Liver (tissue), 9 donors: Measurements from ENCODE around the gene MTRF1. TPM values are rescaled to one million over a fixed set of nuclear protein-coding genes. Genes with fewer than 3 reads are reported as not detected.

Experiments used
- DNase-seq: peaks from one replicate; pipeline ENCODE4 v3.0.0-alpha.2; 2017; ENCODE audit warnings: low spot score
- H3K27ac ChIP-seq, 2 donors: one replicate each; pipeline ENCODE4 v1.7.0; 2013; ENCODE audit warnings: inconsistent platforms in 2 of 2, low read length in 2 of 2, control low read depth in 1 of 2, low read depth in 1 of 2, mild to moderate bottlenecking in 1 of 2
- H3K27me3 ChIP-seq, 4 donors: one replicate each; pipeline versions ENCODE4 v1.6.1 to v1.7.0; 2013; ENCODE audit warnings: low read length in 3 of 4, inconsistent platforms in 1 of 4, mild to moderate bottlenecking in 1 of 4, moderate library complexity in 1 of 4; ENCODE audit not compliant: control insufficient read depth in 4 of 4, insufficient read depth in 4 of 4
- H3K36me3 ChIP-seq, 4 donors: one replicate each; pipeline versions ENCODE4 v1.6.1 to v1.7.0; 2013; ENCODE audit warnings: low read length in 3 of 4, mild to moderate bottlenecking in 3 of 4, low read depth in 1 of 4, moderate library complexity in 1 of 4; ENCODE audit not compliant: control insufficient read depth in 4 of 4, insufficient read depth in 3 of 4
- H3K4me1 ChIP-seq, 4 donors: one replicate each; pipeline versions ENCODE4 v1.6.1 to v1.7.0; 2013; ENCODE audit warnings: low read length in 3 of 4, mild to moderate bottlenecking in 3 of 4, moderate library complexity in 1 of 4; ENCODE audit not compliant: control insufficient read depth in 4 of 4, insufficient read depth in 4 of 4
- H3K4me3 ChIP-seq, 3 donors: one replicate each; pipeline versions ENCODE4 v1.6.1 to v1.7.0; 2013; ENCODE audit warnings: low read length in 3 of 3, control low read depth in 1 of 3, low read depth in 1 of 3, mild to moderate bottlenecking in 1 of 3
- H3K9ac ChIP-seq, 2 donors: one replicate each; pipeline ENCODE4 v1.7.0; 2013; ENCODE audit warnings: low read length in 2 of 2, mild to moderate bottlenecking in 2 of 2, moderate library complexity in 2 of 2, control low read depth in 1 of 2, low read depth in 1 of 2
- H3K9me3 ChIP-seq, 4 donors: one replicate each; pipeline versions ENCODE4 v1.6.1 to v1.7.0; 2013; ENCODE audit warnings: low read length in 3 of 4; ENCODE audit not compliant: control insufficient read depth in 4 of 4
- ATF3 ChIP-seq: IDR thresholded peaks from 2 replicates; pipeline ENCODE4 v1.6.1; 2016; ENCODE audit warnings: antibody characterized with exemption
- CTCF ChIP-seq: fragments of 150-350 bp; IDR thresholded peaks from 2 replicates; pipeline ENCODE4 v1.5.1; 2017; ENCODE audit warnings: improper control_type of control experiment, low read depth, low read length; ENCODE audit not compliant: missing input control
- EGR1 ChIP-seq, 2 donors: IDR thresholded peaks; 2 replicates each; pipeline ENCODE4 v1.6.1; 2016 to 2018; ENCODE audit warnings: antibody characterized with exemption in 2 of 2, low read depth in 2 of 2
- FOXA1 ChIP-seq: IDR thresholded peaks from 2 replicates; pipeline ENCODE4 v1.6.1; 2016; ENCODE audit warnings: antibody characterized with exemption
- FOXA2 ChIP-seq: IDR thresholded peaks from 2 replicates; pipeline ENCODE4 v1.6.1; 2016; ENCODE audit warnings: antibody characterized with exemption
- GABPA ChIP-seq, 2 donors: IDR thresholded peaks in 1 of 2; conservative IDR thresholded peaks in 1 of 2; 2 replicates each; pipeline ENCODE4 v1.6.1; 2016; ENCODE audit warnings: antibody characterized with exemption in 2 of 2, mild to moderate bottlenecking in 1 of 2, moderate library complexity in 1 of 2
- HNF4A ChIP-seq, 2 donors: conservative IDR thresholded peaks; 2 replicates each; pipeline ENCODE4 v1.6.1; 2016; ENCODE audit warnings: antibody characterized with exemption in 2 of 2, mild to moderate bottlenecking in 2 of 2
- JUND ChIP-seq, 2 donors: IDR thresholded peaks; 2 replicates each; pipeline ENCODE4 v1.6.1; 2016; ENCODE audit warnings: antibody characterized with exemption in 2 of 2
- RAD21 ChIP-seq, 2 donors: IDR thresholded peaks; 2 replicates each; pipeline ENCODE4 v1.6.1; 2016; ENCODE audit warnings: antibody characterized with exemption in 2 of 2, mild to moderate bottlenecking in 2 of 2
- REST ChIP-seq: IDR thresholded peaks from 2 replicates; pipeline ENCODE4 v1.6.1; 2016; ENCODE audit warnings: antibody characterized with exemption, mild to moderate bottlenecking
- RXRA ChIP-seq, 2 donors: IDR thresholded peaks; 2 replicates each; pipeline ENCODE4 v1.6.1; 2017 to 2018; ENCODE audit warnings: antibody characterized with exemption in 2 of 2, mild to moderate bottlenecking in 1 of 2
- SP1 ChIP-seq: IDR thresholded peaks from 2 replicates; pipeline ENCODE4 v1.6.1; 2018; ENCODE audit warnings: antibody characterized with exemption, mild to moderate bottlenecking
- TAF1 ChIP-seq: conservative IDR thresholded peaks from 2 replicates; pipeline ENCODE4 v1.6.1; 2016; ENCODE audit warnings: antibody characterized with exemption, mild to moderate bottlenecking
- YY1 ChIP-seq: IDR thresholded peaks from 2 replicates; pipeline ENCODE4 v1.6.1; 2016; ENCODE audit warnings: antibody characterized with exemption, mild to moderate bottlenecking
- ZBTB33 ChIP-seq: IDR thresholded peaks from 2 replicates; pipeline ENCODE4 v1.6.1; 2016; ENCODE audit warnings: antibody characterized with exemption
- WGBS: extraction: QIAGEN DNeasy Blood & Tissue Kit; methylation state at CpG from one replicate; pipeline ENCODE4 v1.1.7; 2013; 5-methylcytosine and 5-hydroxymethylcytosine counted together
- polyA plus RNA-seq, 2 donors: library from polyadenylated mRNA; stranded (reverse) in 1 of 2; unstranded in 1 of 2; fragments of 200-250 nt in 1 of 2; fragments of >200 nt in 1 of 2; fragmentation: Nextera tagmentation in 1 of 2; extraction: Ambion mirVana in 1 of 2; gene quantifications; one replicate each; pipeline versions ENCODE4 v1.2.1 to v1.2.3, GENCODE V29; 2013 to 2015
- total RNA-seq, 2 donors: library from RNA; depleted of rRNA; stranded (reverse); fragments of >200 nt; gene quantifications; one replicate each; pipeline ENCODE4 v1.2.3, GENCODE V29; 2014
- donor health status: healthy.
- donor health status: healthy.
- donor health status: healthy.
- donor health status: healthy.
- donor health status: healthy.

The MTRF1 gene
- total and polyA plus RNA-seq, 4 donors = 4.9 to 11.0 (median 9.9) TPM

GRCh38 chr13:41271456-41272285 lies 8.3 kb upstream of the MTRF1 start:
- H3K9ac ChIP-seq = no peak overlapping the region
- WGBS = 75% methylated on average over 6 of the region's 6 CpGs
- H3K4me1 ChIP-seq = no peaks in the 10 kb centered on the region
- DNase-seq = no peak
- no peaks in the 10 kb centered on the region for H3K27me3 ChIP-seq
- H3K36me3 ChIP-seq = no peaks in the 10 kb centered on the region
- H3K27ac ChIP-seq = no peak overlapping the region
- H3K9me3 ChIP-seq = peaks cover 0 to 3% (median 0%) of the 10 kb centered on the region in 4 donors
- no peak for TF ChIP-seq JUND (IDR thresholded peaks at IDR 0.05)
- no peak for TF ChIP-seq EGR1 (IDR thresholded peaks at IDR 0.05; ENCODE audit: low read depth in 2 of 2)
- TF ChIP-seq ZBTB33 = no peak
- no peak for TF ChIP-seq FOXA2
- no peak for TF ChIP-seq REST
- no peak for TF ChIP-seq RXRA (IDR thresholded peaks at IDR 0.05)
- no peak for TF ChIP-seq YY1
- TF ChIP-seq RAD21 (IDR thresholded peaks at IDR 0.05) = no peak
- TF ChIP-seq CTCF = no peak
- no peak for TF ChIP-seq TAF1
- TF ChIP-seq GABPA (IDR thresholded peaks at IDR 0.05 in 1 of 2, conservative IDR thresholded peaks at IDR 0.05 in 1 of 2) = no peak
- no peak for TF ChIP-seq SP1
- H3K4me3 ChIP-seq = no peak overlapping the region

GRCh38 chr13:41268764-41269163 lies 5.4 kb upstream of the MTRF1 start:
- no peak for TF ChIP-seq FOXA2
- no peak for TF ChIP-seq EGR1 (IDR thresholded peaks at IDR 0.05; ENCODE audit: low read depth in 2 of 2)
- TF ChIP-seq HNF4A (conservative IDR thresholded peaks at IDR 0.05) = no peak
- TF ChIP-seq FOXA1 = no peak
- TF ChIP-seq JUND (IDR thresholded peaks at IDR 0.05) = no peak
- TF ChIP-seq ZBTB33 = no peak
- TF ChIP-seq ATF3 = no peak
- TF ChIP-seq TAF1 = no peak
- TF ChIP-seq CTCF = no peak
- no peak for TF ChIP-seq SP1
- TF ChIP-seq RAD21 (IDR thresholded peaks at IDR 0.05) = no peak
- TF ChIP-seq RXRA (IDR thresholded peaks at IDR 0.05) = no peak
- no peak for TF ChIP-seq GABPA (IDR thresholded peaks at IDR 0.05 in 1 of 2, conservative IDR thresholded peaks at IDR 0.05 in 1 of 2)
- no peak for TF ChIP-seq YY1
- H3K27me3 ChIP-seq = no peaks in the 10 kb centered on the region
- 43% methylated on average over 1 of the region's 1 CpG for WGBS
- H3K9ac ChIP-seq = no peak overlapping the region
- no peak for DNase-seq
- H3K4me3 ChIP-seq = no peak overlapping the region
- peaks cover 0 to 3% (median 0%) of the 10 kb centered on the region in 4 donors for H3K9me3 ChIP-seq
- no peak overlapping the region for H3K27ac ChIP-seq
- peaks cover 0 to 2% (median under 1%) of the 10 kb centered on the region in 4 donors for H3K4me1 ChIP-seq
- no peaks in the 10 kb centered on the region for H3K36me3 ChIP-seq
